ENCODE results near the gene SIRT7. TPM values are rescaled to one million over a fixed set of nuclear protein-coding genes. Genes with fewer than 3 reads are reported as not detected.

The SIRT7 gene
- total and polyA plus RNA-seq, 8 donors: 9.6 to 40.2 (median 13.5) TPM

- H3K27ac ChIP-seq: no peak overlapping the region
- FAIRE-seq (no peak), ATAC-seq (no peak), DNase-seq (peak in 3 of 6 donors; percentile 7 to 46 (median 34))
- TF ChIP-seq, protein P1, sequence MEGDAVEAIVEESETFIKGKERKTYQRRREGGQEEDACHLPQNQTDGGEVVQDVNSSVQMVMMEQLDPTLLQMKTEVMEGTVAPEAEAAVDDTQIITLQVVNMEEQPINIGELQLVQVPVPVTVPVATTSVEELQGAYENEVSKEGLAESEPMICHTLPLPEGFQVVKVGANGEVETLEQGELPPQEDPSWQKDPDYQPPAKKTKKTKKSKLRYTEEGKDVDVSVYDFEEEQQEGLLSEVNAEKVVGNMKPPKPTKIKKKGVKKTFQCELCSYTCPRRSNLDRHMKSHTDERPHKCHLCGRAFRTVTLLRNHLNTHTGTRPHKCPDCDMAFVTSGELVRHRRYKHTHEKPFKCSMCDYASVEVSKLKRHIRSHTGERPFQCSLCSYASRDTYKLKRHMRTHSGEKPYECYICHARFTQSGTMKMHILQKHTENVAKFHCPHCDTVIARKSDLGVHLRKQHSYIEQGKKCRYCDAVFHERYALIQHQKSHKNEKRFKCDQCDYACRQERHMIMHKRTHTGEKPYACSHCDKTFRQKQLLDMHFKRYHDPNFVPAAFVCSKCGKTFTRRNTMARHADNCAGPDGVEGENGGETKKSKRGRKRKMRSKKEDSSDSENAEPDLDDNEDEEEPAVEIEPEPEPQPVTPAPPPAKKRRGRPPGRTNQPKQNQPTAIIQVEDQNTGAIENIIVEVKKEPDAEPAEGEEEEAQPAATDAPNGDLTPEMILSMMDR (IDR thresholded peaks at IDR 0.05): no peak
- H3K9me3 ChIP-seq: no peaks in the 10 kb centered on the region
- intact Hi-C loops (cut with DNase I): no loop called here
- no peaks in the 10 kb centered on the region for H3K36me3 ChIP-seq
- no peaks in the 10 kb centered on the region for H3K27me3 ChIP-seq
- no peak overlapping the region for H3K4me3 ChIP-seq
- WGBS, 2 donors: 38 to 44% methylated on average over 15 of the region's 15 CpGs
- peaks cover 0 to 9% (median 3%) of the 10 kb centered on the region in 3 donors for H3K4me1 ChIP-seq
Observed at GRCh38 chr17:81931557-81932332, 13.8 kb upstream of the SIRT7 start.

DNA sequence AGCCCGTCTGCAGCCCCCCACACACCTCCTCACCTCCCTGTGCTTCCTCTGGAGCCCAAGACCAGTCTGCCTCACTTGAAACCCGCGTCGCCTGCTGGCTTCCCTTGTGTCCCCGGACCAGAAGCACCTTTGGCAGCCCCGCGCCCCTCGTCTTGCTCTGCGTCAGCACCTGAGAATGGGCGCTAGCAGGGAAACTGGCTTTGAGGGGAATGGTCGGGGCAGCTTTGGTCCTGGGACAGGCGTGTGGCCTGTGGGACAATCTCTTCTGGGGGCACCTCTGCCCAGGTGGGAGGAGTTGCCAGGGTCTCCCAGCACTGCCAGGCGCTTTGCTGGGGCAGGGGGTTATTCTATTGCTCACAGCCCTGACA, 13.2 kb upstream of the SIRT7 start:
- Histone ChIP-seq H3K27me3 (no peaks in the 10 kb centered on the region), H3K36me3 (no peaks in the 10 kb centered on the region), H3K27ac (no peak overlapping the region), H3K4me3 (no peak overlapping the region), H3K4me1 (peaks cover 0 to 9% (median 3%) of the 10 kb centered on the region in 3 donors), H3K9me3 (no peaks in the 10 kb centered on the region)
- TF ChIP-seq, protein P1 (IDR thresholded peaks at IDR 0.05): no peak
- ATAC-seq: no peak
- DNase-seq: peak in 2 of 6 donors; percentile 33 to 76
- 66 to 70% methylated on average over 13 of the region's 13 CpGs for WGBS, 2 donors
- intact Hi-C loops (cut with DNase I): no loop called here
- FAIRE-seq: no peak

- DNase-seq: peak in 4 of 6 donors; percentile 5 to 61 (median 44)
- intact Hi-C loops (cut with DNase I): no loop called here
Observed at GRCh38 chr17:81930142-81931125, 12.5 kb upstream of the SIRT7 start.

DNA sequence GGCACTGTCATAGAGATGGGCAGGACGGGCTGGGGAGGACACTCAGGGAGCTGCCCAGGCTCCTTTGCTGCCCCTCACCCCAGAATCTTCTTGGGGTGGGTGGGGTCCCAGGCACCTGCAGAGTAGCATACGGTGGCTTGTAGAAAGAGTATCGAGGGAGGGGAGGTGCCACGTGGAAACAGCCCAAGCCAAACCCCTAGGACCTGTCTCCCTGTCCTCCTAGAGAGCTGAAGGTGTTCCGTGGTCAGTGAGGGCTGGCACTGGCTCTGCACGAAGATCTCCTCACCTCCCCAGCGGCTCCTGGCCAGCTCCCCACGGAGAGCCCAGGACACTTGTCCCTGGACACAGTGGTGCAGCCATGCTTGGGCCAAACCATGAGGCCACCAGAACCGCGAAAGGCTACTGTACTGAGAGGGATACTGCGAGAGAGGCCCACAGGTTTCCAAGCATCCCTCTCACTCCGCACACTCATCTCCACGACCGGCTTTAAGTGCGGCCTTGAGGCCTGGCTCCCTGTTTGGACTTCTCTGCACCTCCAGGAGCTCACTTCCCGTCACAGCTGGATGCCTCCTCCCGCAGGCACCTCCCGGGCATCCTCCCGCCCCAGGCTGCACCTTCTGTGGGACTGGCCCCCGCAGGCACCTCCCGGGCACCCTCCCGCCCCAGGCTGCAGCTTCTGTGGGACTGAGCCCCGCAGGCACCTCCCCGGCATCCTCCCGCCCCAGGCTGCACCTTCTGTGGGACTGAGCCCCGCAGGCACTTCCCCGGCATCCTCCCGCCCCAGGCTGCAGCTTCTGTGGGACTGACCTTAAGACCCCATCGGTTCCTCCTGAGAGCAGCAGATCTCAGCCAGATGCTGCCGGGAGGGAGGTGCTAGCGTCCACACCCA, 11.5 kb upstream of the SIRT7 start:
- WGBS, 2 donors: 90 to 92% methylated on average over 31 of the region's 31 CpGs
- Histone ChIP-seq H3K27me3 (no peaks in the 10 kb centered on the region), H3K36me3 (no peaks in the 10 kb centered on the region), H3K4me3 (no peak overlapping the region), H3K4me1 (peaks cover 8 to 19% (median 11%) of the 10 kb centered on the region in 3 donors), H3K9me3 (no peaks in the 10 kb centered on the region), H3K27ac (no peak overlapping the region)
- TF ChIP-seq, protein P1 (IDR thresholded peaks at IDR 0.05): no peak
- FAIRE-seq (no peak), ATAC-seq (no peak), DNase-seq (peak in 3 of 6 donors; percentile 43 to 77 (median 58))
- intact Hi-C loops (cut with DNase I): no loop called here

More at GRCh38 chr17:81930142-81931125, 12.5 kb upstream of the SIRT7 start:
- no peak overlapping the region for H3K27ac ChIP-seq
- ATAC-seq (no peak), FAIRE-seq (no peak)
- H3K4me3 ChIP-seq: no peak overlapping the region
- no peaks in the 10 kb centered on the region for H3K36me3 ChIP-seq
- TF ChIP-seq, protein P1 (IDR thresholded peaks at IDR 0.05): no peak
- H3K4me1 ChIP-seq: peaks cover 1 to 9% (median 2%) of the 10 kb centered on the region in 3 donors
- H3K27me3 ChIP-seq: no peaks in the 10 kb centered on the region
- no peaks in the 10 kb centered on the region for H3K9me3 ChIP-seq
- 72 to 75% methylated on average over 20 of the region's 20 CpGs for WGBS, 2 donors
